ENCODE results near the gene PDK4. TPM values are rescaled to one million over a fixed set of nuclear protein-coding genes. Genes with fewer than 3 reads are reported as not detected.

PDK4 gene
- total RNA-seq, 2 donors from 2014 or later = 11.1 to 27.6 TPM

DNA sequence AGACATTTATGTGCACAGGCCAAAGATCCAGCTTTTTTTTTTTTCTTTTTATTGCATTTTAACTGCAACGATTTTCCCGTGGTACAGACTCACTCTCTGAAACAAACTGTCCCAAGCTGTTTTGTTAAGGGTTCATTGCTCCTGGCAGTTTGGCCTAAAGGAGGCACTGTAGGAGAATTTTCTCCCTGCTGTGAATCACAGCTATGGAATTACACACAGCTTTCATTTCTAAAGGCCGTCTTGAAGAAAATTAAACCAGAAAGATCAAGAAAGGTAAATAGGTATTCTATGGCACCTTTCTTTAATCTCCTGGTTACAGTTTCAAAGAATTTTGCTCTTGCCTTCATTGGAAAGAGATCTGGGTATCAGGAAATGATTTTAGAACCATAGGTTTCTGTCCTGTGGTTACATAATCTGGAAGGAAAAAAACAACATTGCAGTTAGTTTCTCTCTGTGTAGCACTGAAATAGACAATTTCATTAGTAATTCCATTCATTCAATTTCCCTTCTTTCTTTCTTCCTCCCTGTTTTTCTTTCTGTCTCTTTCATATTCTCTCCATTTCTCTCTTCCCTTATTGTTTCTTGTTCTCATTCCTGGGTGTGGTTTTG, 51.2 kb downstream of the PDK4 start:
- H3K4me1 ChIP-seq = no peaks in the 10 kb centered on the region
- no peaks in the 10 kb centered on the region for H3K36me3 ChIP-seq
- H3K4me3 ChIP-seq = no peak overlapping the region
- intact Hi-C loops (cut with DNase I) = loop anchor here (5.0 kb wide), 1 partner anchor 52 kb away; the partner anchor contains the start of gene PDK4
- peak overlapping the region in 1 of 2 donors; percentile 72 for H3K9ac ChIP-seq (ENCODE audit: low read depth in 2 of 2, low read length in 2 of 2)
- TF ChIP-seq, protein P1, sequence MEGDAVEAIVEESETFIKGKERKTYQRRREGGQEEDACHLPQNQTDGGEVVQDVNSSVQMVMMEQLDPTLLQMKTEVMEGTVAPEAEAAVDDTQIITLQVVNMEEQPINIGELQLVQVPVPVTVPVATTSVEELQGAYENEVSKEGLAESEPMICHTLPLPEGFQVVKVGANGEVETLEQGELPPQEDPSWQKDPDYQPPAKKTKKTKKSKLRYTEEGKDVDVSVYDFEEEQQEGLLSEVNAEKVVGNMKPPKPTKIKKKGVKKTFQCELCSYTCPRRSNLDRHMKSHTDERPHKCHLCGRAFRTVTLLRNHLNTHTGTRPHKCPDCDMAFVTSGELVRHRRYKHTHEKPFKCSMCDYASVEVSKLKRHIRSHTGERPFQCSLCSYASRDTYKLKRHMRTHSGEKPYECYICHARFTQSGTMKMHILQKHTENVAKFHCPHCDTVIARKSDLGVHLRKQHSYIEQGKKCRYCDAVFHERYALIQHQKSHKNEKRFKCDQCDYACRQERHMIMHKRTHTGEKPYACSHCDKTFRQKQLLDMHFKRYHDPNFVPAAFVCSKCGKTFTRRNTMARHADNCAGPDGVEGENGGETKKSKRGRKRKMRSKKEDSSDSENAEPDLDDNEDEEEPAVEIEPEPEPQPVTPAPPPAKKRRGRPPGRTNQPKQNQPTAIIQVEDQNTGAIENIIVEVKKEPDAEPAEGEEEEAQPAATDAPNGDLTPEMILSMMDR (IDR thresholded peaks at IDR 0.05) = peak; percentile 44
- no peaks in the 10 kb centered on the region for H3K9me3 ChIP-seq
- DNase-seq = peak; percentile 68
- no peak overlapping the region for H3K27ac ChIP-seq
- H3K27me3 ChIP-seq = no peaks in the 10 kb centered on the region

DNA sequence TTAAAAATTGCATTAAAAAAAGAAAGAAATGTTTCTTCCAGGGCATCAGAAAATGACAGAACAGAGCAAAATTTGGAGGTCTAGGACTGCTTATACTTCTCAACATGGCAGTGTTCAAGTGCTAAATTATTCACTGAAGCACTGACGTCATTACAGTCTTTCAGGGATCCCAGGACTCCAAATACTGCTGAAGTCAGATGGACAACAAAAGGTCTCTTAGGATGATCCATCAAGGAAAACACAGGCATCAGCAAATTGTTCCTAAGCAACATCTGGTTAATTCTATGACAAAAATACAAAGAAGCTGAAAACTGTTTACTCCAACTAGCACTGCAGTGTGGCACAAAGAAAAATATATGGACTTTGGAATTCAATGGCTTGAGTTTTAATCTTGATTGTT, 52.1 kb downstream of the PDK4 start:
- Histone ChIP-seq H3K9ac (ENCODE audit: low read depth in 2 of 2, low read length in 2 of 2) (no peak overlapping the region), H3K4me3 (no peak overlapping the region), H3K4me1 (no peaks in the 10 kb centered on the region), H3K27me3 (no peaks in the 10 kb centered on the region), H3K9me3 (no peaks in the 10 kb centered on the region), H3K36me3 (no peaks in the 10 kb centered on the region), H3K27ac (no peak overlapping the region)
- TF ChIP-seq, protein P1 (IDR thresholded peaks at IDR 0.05) = no peak
- no peak for DNase-seq
- intact Hi-C loops (cut with DNase I) = no loop called here

- Histone ChIP-seq H3K4me1 (no peaks in the 10 kb centered on the region), H3K36me3 (no peaks in the 10 kb centered on the region), H3K9ac (ENCODE audit: low read depth in 2 of 2, low read length in 2 of 2) (no peak overlapping the region), H3K9me3 (no peaks in the 10 kb centered on the region), H3K27ac (no peak overlapping the region), H3K4me3 (no peak overlapping the region), H3K27me3 (no peaks in the 10 kb centered on the region)
- TF ChIP-seq, protein P1 (IDR thresholded peaks at IDR 0.05) = no peak
- intact Hi-C loops (cut with DNase I) = no loop called here
- DNase-seq = no peak
These were observed 53.0 kb downstream of the PDK4 start for GRCh38 chr7:95543312-95543711.

- no peaks in the 10 kb centered on the region for H3K36me3 ChIP-seq
- no peak for DNase-seq
- H3K9me3 ChIP-seq = no peaks in the 10 kb centered on the region
- intact Hi-C loops (cut with DNase I) = no loop called here
- H3K4me1 ChIP-seq = no peaks in the 10 kb centered on the region
- TF ChIP-seq, protein P1 (IDR thresholded peaks at IDR 0.05) = no peak
- H3K27me3 ChIP-seq = no peaks in the 10 kb centered on the region
- no peak overlapping the region for H3K27ac ChIP-seq
- no peak overlapping the region for H3K9ac ChIP-seq (ENCODE audit: low read depth in 2 of 2, low read length in 2 of 2)
- H3K4me3 ChIP-seq = no peak overlapping the region
These were observed 56.0 kb downstream of the PDK4 start for GRCh38 chr7:95540366-95540765.

DNA sequence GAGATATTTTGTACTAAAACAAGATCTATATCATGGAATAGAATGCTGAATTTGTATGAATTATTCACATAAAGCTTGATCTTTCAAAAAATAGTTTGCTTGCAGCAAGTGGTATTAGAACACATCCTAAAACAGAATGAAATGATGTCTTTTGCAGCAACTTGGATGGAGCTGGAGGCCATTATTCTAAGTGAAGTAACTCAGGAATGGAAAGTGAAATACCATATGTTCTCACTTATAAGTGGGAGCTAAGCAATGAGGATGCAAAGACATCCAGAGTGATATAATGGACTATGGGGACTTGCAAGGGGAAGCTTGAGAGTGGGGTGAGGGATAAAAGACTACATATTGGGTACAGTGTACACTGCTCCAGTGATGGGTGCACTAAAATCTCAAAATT, 56.9 kb downstream of the PDK4 start:
- no peaks in the 10 kb centered on the region for H3K4me1 ChIP-seq
- H3K4me3 ChIP-seq = no peak overlapping the region
- H3K27ac ChIP-seq = no peak overlapping the region
- TF ChIP-seq, protein P1 (IDR thresholded peaks at IDR 0.05) = no peak
- DNase-seq = no peak
- H3K9me3 ChIP-seq = no peaks in the 10 kb centered on the region
- H3K9ac ChIP-seq (ENCODE audit: low read depth in 2 of 2, low read length in 2 of 2) = no peak overlapping the region
- no peaks in the 10 kb centered on the region for H3K36me3 ChIP-seq
- no peaks in the 10 kb centered on the region for H3K27me3 ChIP-seq
- intact Hi-C loops (cut with DNase I) = no loop called here
